ENCODE data around the gene B3GNT2.

GRCh38 chr2:62238236-62238635 lies 42.3 kb downstream of the B3GNT2 start:
- TF ChIP-seq POLR2AphosphoS5 (IDR thresholded peaks at IDR 0.05; ENCODE audit: low read depth, low read length) = no peak
- no peak for TF ChIP-seq POLR2A (IDR thresholded peaks at IDR 0.05; ENCODE audit: low read depth, low read length)
- TF ChIP-seq TAF1 (IDR thresholded peaks at IDR 0.05; ENCODE audit: borderline replicate concordance, low read depth, low read length) = no peak

Data from GM12892 (cell line).